Activated T-cell treated with anti-CD3 and anti-CD28 coated beads, Interleukin-2, amount 50 U/mL, for 48 hours (primary cell): ENCODE data around the gene JAKMIP2.
"Not testable (repeated sequence)": the region's sequence is repeated elsewhere in the genome, so short reads cannot be mapped to it uniquely, and the experiment has no call there.

Experiments used
- DNase-seq, 2 experiments: peaks; one replicate each; pipeline ENCODE4 v3.0.0-alpha.2; 2020

JAKMIP2 gene

DNA sequence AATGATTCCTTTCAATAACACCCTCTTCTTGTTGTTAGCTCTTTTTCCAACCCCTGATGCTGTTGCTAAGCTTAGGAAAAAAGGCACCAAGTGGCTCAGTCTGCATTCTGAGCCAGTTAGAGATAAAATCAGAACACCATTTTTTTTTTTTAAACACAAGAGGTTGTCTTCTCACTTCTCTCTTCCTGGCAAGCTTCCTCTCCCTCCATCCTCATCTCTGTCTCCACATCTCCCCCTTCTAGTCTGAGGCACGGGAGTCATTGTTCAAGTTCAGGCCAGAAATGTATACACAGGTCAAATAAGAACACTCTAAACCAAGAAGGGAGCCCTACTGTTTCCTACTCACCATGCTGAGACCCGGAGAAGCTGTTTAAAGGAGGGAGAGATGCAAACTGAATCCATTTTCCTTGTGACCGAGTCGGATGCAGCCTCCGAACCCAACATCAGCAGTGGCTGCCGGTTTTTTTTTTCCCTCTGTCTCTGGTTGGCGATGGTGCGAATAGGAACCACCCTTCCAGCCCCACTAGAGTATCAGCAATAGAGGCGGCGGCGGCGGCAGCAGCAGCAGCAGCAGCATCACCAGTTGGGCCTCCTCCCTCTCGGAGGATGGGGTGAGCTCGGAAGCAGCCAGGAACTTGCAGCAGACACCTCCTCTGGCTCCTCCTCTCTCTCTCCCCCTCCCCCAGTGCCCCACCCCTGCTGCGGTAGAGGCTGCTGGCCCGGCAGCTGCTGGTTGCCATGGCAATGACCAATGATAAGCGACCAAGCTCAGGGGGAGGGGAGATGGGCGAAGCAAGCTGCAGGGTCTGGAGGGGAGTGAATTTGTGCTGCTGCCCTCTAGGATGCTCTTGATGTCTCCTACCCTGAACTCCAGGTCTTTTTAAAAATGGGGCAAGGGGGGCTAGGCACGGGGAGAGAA lies at the start of gene JAKMIP2:
Gene JAKMIP2, minus strand, starts transcription at position 619 of the 919 bp plus-strand sequence. CDS start 110,922 bp downstream, outside the sequence.
- peak; percentile 83 to 87 for DNase-seq

- no peak for DNase-seq
These were observed 48.9 kb upstream of the JAKMIP2 start, which contains the start of gene SPINK1 for GRCh38 chr5:147831465-147831864. SPINK1 (minus strand) TSS chr5:147831671; CDS start chr5:147831577, 94 bp downstream.

GRCh38 chr5:147830035-147830434 lies 47.5 kb upstream of the JAKMIP2 start:
- DNase-seq, result no peak

GRCh38 chr5:147827017-147827416 lies 44.5 kb upstream of the JAKMIP2 start:
- DNase-seq, result not testable (repeated sequence)

DNA sequence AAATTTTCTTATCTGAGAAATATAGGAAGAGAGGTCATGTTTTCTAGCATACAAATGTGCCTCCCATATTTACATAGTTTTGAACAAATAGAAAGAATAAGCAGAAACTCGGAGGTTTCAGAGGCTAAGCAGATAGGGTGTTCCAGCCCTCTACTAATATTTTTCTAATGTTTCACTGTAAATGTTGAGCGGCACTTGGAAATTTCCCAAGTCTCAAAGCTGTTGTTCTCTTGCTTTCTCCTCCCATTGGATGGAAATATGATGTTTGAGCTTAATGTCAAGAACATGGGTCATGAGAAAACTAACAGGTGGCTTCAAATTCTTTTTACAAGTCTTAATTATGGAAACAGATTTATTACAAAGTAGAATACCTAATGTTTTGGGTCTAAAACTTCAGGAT lies 43.8 kb upstream of the JAKMIP2 start:
- no peak for DNase-seq

DNA sequence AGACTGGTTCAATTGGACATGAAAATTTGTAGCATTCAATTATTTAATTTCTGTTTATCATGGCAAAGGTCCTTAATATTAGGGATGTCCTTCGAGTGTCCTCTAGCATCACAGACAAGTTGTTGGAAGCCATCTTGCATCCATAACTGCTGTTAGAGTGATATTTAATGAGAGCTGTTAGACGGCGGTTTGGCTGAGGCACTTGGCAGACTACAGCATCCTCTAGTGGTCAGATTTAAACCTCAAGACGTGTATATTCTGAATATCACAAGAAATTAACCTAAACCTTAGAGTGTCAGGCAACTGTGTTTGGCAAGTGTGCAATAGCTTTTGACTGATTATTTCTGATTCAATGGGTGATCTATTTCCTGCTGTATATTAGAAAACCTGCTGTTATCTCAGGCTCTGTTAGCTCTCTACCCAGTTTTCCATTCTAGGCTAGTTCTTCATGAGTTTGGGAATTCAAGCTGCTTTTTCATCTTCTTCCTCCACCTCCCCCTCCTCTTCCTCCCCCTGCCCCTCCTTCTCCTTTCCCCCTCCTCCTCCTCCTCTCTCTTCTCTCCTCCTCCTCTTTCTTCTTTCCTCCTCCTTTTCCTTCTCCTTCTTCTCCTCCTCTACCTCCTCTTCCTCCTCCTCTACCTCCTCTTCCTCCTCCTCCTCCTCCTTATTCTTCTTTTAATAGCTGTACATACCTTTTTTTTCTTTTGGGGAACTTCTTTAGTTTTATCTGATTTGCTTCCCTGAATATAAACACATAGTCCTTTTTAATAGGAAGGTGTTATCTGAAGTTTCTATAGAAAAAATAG lies 40.4 kb upstream of the JAKMIP2 start:
- DNase-seq, result peak; percentile 21 to 42

GRCh38 chr5:147822222-147822621 lies 39.7 kb upstream of the JAKMIP2 start:
- not testable (repeated sequence) for DNase-seq

DNA sequence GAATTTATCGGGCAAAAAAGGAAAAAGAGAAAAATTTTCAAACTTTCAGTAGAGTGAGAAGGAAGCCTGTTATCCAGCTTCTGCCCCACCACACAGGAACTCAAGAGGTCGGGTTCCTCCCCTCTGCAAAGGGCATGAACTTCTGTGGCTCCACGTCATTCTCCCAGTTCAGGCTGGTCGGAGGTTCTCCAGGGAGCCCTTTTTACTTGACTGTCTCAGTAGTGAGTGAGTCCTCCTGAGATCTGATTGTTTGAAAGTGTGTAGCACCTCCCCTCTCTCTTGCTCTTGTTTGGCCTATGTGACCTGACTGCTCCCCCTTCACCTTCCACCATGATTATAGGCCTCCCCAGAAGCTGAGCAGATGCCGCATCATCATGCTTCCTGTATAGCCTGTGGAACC lies 39.2 kb upstream of the JAKMIP2 start:
- DNase-seq, result no peak

DNA sequence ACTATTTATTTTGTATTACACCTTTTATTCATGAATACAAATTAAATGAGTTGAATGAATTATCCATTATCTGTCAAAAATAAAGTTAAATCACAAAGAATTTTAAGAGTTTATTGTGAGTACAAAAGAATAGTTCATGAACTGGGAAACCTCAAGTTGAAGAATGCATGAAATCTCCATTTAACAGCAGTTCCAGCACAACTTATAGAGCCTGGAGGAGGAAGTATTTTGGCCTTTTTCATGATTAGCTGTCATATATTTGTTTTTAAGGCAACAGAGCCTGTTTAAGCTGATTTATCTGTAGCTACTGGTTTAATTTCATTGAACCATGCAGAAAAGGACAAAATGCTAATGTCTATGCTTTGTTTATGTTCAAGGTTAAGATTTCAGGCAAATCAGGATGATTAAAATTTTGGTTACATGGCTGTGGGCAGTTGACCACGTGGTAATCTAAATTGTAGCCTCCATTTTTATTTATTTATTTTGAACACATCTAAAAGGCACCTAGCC lies 36.8 kb upstream of the JAKMIP2 start:
- DNase-seq, result no peak

GRCh38 chr5:147818290-147818689 lies 35.8 kb upstream of the JAKMIP2 start:
- no peak for DNase-seq

- DNase-seq, result no peak
These were observed 31.2 kb upstream of the JAKMIP2 start for GRCh38 chr5:147813696-147814095.

- no peak for DNase-seq
These were observed 27.5 kb upstream of the JAKMIP2 start for GRCh38 chr5:147809830-147810666.

DNA sequence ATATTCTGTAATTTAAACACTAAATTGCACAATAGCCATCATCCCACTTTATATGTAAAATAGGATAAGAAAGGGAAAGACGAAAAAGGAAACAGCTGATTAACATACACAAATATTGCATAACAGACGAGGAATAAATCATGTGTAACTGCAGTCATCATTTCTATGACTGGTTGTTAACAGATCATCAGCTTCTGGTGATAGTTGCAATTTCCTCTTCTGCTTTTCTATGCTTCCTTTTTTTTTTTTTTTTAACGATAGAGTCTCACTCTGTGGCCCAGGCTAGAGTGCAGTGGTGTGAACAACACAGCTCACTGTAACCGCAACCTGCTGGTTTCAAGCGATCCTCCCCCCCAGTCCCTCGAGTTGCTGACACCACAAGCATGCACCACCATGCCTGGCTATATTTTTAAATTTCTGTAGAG lies 22.5 kb upstream of the JAKMIP2 start:
- no peak for DNase-seq

DNA sequence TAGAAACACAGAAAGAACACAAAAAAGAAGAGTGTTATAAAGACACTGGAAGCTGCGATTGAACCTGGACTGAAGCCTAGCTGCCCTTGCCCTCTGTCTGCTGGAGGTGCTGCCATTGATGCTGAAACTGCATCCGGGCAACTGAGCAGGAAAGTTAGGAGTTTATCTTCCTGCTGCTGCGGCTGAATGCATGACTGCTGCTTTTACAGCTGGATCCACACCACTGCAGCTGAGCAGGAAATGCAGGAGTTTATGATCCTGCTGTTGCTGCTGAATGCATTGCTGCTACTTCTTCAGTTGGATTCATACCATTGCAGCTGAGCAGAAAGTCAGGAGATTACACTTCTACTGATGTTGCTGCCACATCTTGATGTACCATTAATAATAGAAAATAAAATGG lies 21.8 kb upstream of the JAKMIP2 start:
- DNase-seq, result no peak

DNA sequence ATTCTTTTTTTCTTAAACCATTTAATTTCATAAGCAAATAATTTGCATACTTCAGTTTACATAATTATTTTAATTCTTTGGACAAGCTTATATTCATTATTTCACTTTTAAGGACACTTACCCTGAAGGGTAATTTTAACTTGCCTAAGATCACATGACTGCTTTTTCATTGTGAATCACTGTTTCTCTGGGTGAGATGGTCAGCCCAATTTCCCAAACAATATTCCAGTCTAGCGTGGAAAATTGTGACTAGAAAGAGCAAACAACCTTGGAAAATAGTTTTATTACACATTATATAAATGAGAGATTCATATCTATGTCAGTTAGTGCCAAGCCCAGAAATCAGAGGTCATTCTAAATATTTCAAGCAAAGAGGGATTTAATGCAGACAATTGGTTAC lies 21.4 kb upstream of the JAKMIP2 start:
- no peak for DNase-seq

DNA sequence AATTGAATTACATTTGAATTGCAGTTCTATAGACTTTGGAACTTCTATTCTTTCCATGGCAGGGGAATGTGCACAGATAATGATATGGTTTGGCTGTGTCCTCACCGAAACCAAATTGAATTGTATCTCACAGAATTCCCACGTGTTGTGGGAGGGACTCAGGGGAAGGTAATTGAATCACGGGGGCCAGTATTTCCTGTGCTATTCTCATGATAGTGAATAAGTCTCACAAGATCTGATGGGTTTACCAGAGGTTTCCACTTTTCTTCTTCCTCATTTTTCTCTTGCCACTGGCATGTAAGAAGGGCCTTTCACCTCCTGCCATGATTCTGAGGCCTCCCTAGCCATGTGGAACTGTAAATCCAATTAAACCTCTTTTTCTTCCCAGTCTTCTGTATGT lies 20.6 kb upstream of the JAKMIP2 start:
- not testable (repeated sequence) for DNase-seq

- no peak for DNase-seq
These were observed 18.9 kb upstream of the JAKMIP2 start for GRCh38 chr5:147801461-147801860.

DNA sequence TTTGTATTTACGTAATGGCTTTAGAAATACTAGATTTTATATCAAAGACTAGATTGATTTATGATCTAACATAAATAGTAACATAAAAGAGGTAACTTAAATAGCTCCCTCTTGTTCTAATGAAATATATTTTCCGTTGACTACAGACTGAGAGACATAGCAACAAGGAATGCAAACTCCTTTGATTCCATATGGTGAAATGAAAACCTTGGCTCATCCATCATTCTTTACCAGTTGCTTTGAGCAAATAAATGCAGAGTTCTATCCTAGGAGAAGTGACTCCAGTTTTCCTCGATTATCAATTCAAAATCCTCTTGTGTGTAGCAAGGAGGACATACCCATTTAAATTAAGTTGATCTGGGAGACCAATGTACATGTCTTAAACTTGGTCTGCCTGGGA lies 18.0 kb upstream of the JAKMIP2 start:
- DNase-seq, result no peak

- no peak for DNase-seq
These were observed 14.2 kb upstream of the JAKMIP2 start for GRCh38 chr5:147796556-147797308.

GRCh38 chr5:147791181-147791580 lies 8.7 kb upstream of the JAKMIP2 start:
- DNase-seq, result no peak

DNA sequence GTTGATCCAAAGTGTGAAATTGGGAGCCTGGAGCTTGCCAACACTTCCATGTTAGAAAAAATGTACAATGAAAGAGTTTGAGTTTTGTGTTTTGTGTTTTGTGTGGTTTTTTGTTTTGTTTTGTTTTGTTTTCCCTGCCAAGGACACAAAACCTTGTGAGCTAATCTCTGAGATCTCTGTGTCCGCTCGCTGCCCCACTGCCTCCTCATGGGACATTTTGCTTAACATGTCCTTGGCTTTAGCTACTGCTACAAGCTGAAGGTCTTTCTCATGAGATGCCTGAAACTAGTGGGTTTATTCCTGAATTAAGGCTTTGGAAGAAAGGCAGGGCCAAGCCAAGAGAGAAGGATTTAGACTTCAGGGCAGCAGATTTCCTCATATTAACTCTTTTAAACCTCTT lies 7.3 kb upstream of the JAKMIP2 start:
- no peak for DNase-seq

GRCh38 chr5:147788023-147788422 lies 5.5 kb upstream of the JAKMIP2 start:
- DNase-seq, result no peak
